ENCODE measurements around the gene THG1L.

Gene THG1L

GRCh38 chr5:157778121-157778805, 47.0 kb downstream of the THG1L start:
- Histone ChIP-seq H3K27ac (ENCODE audit: low read depth in 2 of 2, low read length in 2 of 2) (no peak overlapping the region), H3K36me3 (ENCODE audit: control insufficient read depth in 2 of 2, insufficient read depth in 2 of 2, low read length in 2 of 2) (no peaks in the 10 kb centered on the region), H3K9me3 (ENCODE audit: control insufficient read depth in 2 of 2, low read length in 2 of 2) (no peaks in the 10 kb centered on the region), H3K9ac (ENCODE audit: low read depth in 1 of 2, low read length in 2 of 2) (no peak overlapping the region), H3K4me3 (ENCODE audit: low read length in 2 of 2) (no peak overlapping the region), H3K4me1 (ENCODE audit: control insufficient read depth in 2 of 2, insufficient read depth in 2 of 2, low read length in 2 of 2) (no peaks in the 10 kb centered on the region), H3K27me3 (ENCODE audit: control insufficient read depth in 2 of 2, insufficient read depth in 2 of 2, low read length in 2 of 2) (no peaks in the 10 kb centered on the region)

- Histone ChIP-seq H3K4me1 (ENCODE audit: control insufficient read depth in 2 of 2, insufficient read depth in 2 of 2, low read length in 2 of 2) (no peaks in the 10 kb centered on the region), H3K9me3 (ENCODE audit: control insufficient read depth in 2 of 2, low read length in 2 of 2) (no peaks in the 10 kb centered on the region), H3K27me3 (ENCODE audit: control insufficient read depth in 2 of 2, insufficient read depth in 2 of 2, low read length in 2 of 2) (no peaks in the 10 kb centered on the region), H3K27ac (ENCODE audit: low read depth in 2 of 2, low read length in 2 of 2) (no peak overlapping the region), H3K36me3 (ENCODE audit: control insufficient read depth in 2 of 2, insufficient read depth in 2 of 2, low read length in 2 of 2) (peaks cover 2 to 4% of the 10 kb centered on the region in 2 donors), H3K4me3 (ENCODE audit: low read length in 2 of 2) (no peak overlapping the region), H3K9ac (ENCODE audit: low read depth in 1 of 2, low read length in 2 of 2) (no peak overlapping the region)
Observed at GRCh38 chr5:157779221-157779620, 48.0 kb downstream of the THG1L start.

GRCh38 chr5:157785801-157786200, 54.6 kb downstream of the THG1L start:
- Histone ChIP-seq H3K36me3 (ENCODE audit: control insufficient read depth in 2 of 2, insufficient read depth in 2 of 2, low read length in 2 of 2) (peaks cover 23 to 30% of the 10 kb centered on the region in 2 donors), H3K27ac (ENCODE audit: low read depth in 2 of 2, low read length in 2 of 2) (no peak overlapping the region), H3K4me1 (ENCODE audit: control insufficient read depth in 2 of 2, insufficient read depth in 2 of 2, low read length in 2 of 2) (no peaks in the 10 kb centered on the region), H3K27me3 (ENCODE audit: control insufficient read depth in 2 of 2, insufficient read depth in 2 of 2, low read length in 2 of 2) (no peaks in the 10 kb centered on the region), H3K9ac (ENCODE audit: low read depth in 1 of 2, low read length in 2 of 2) (no peak overlapping the region), H3K9me3 (ENCODE audit: control insufficient read depth in 2 of 2, low read length in 2 of 2) (no peaks in the 10 kb centered on the region), H3K4me3 (ENCODE audit: low read length in 2 of 2) (no peak overlapping the region)

Measured in mucosa of rectum (tissue), 2 donors.